OCI-LY3 (cell line): ENCODE results near the gene SLAIN2.

ENCODE experiments used
- H2AFZ ChIP-seq: fragments of 200-600, 300-600 bp; shearing (Covaris generic); 2 replicates; pipeline ENCODE4 v1.6.0; 2014; ENCODE audit warnings: antibody characterized with exemption, low read depth, low read length
- H3K27ac ChIP-seq: fragments of 200-600, 300-600 bp; sonication (generic); 2 replicates; pipeline ENCODE4 v1.5.1; 2014; ENCODE audit warnings: mild to moderate bottlenecking, low read length, moderate library complexity, mixed read lengths
- H3K27me3 ChIP-seq: fragments of 200-600, 300-600 bp; sonication (generic); 2 replicates; pipeline ENCODE4 v1.6.1; 2014; ENCODE audit warnings: low read depth, low read length, mixed read lengths
- H3K36me3 ChIP-seq: fragments of 200-600, 300-600 bp; sonication (generic); replicated peaks from 2 replicates; pipeline ENCODE3; 2014; ENCODE audit warnings: low read depth, low read length, mixed read lengths
- H3K4me1 ChIP-seq: fragments of 300-600, 200-600 bp; sonication (generic); 2 replicates; pipeline ENCODE4 v1.6.1; 2014; ENCODE audit warnings: low read length, mixed read lengths
- H3K4me2 ChIP-seq: fragments of 200-600, 300-600 bp; sonication (generic); 2 replicates; pipeline ENCODE4 v1.6.1; 2014; ENCODE audit warnings: low read length, mixed read lengths
- H3K4me3 ChIP-seq: fragments of 300-600, 200-600 bp; sonication (generic); 2 replicates; pipeline ENCODE4 v1.5.1; 2014; ENCODE audit warnings: antibody characterized with exemption, mild to moderate bottlenecking, low read length, moderate library complexity
- H3K79me2 ChIP-seq: fragments of 300-600, 200-600 bp; shearing (Covaris generic); 2 replicates; pipeline ENCODE4 v1.6.1; 2014; ENCODE audit warnings: mild to moderate bottlenecking, low read length, mixed read lengths
- H3K9ac ChIP-seq: fragments of 300-600, 200-600 bp; shearing (Covaris generic); 2 replicates; pipeline ENCODE4 v1.6.0; 2014; ENCODE audit warnings: mild to moderate bottlenecking, low read length, moderate library complexity
- H3K9me3 ChIP-seq: fragments of 200-600, 300-600 bp; shearing (Covaris generic); 2 replicates; pipeline ENCODE4 v1.6.1; 2014; ENCODE audit warnings: low read length, mixed read lengths; ENCODE audit not compliant: insufficient read depth
- H4K20me1 ChIP-seq: fragments of 200-600, 300-600 bp; sonication (generic); 2 replicates; pipeline ENCODE4 v1.6.1; 2016; ENCODE audit warnings: low read length, mixed read lengths; ENCODE audit not compliant: insufficient read depth
- CTCF ChIP-seq: fragments of 200-600, 300-600 bp; sonication (generic); IDR thresholded peaks from 2 replicates; pipeline ENCODE4 v1.5.1; 2014; ENCODE audit warnings: antibody characterized with exemption, low read length, low read depth
- EZH2phosphoT487 ChIP-seq: fragments of 200-600 bp; shearing (Covaris generic); IDR thresholded peaks from 2 replicates; pipeline ENCODE4 v1.6.1; 2018; ENCODE audit warnings: antibody characterized with exemption, mixed run types, low read depth

The SLAIN2 gene

GRCh38 chr4:48346594-48346993, 5.3 kb downstream of the SLAIN2 start:
- TF ChIP-seq EZH2phosphoT487 = no peak
- no peak for TF ChIP-seq CTCF
- Histone ChIP-seq H4K20me1 (peaks cover 55% of the 10 kb centered on the region), H3K27me3 (no peaks in the 10 kb centered on the region), H2AFZ (no peak overlapping the region), H3K79me2 (peaks cover 100% of the 10 kb centered on the region), H3K4me2 (no peak overlapping the region), H3K4me1 (peaks cover 12% of the 10 kb centered on the region), H3K4me3 (no peak overlapping the region), H3K9ac (no peak overlapping the region), H3K9me3 (no peaks in the 10 kb centered on the region), H3K36me3 (peaks cover 3% of the 10 kb centered on the region), H3K27ac (no peak overlapping the region)

- TF ChIP-seq EZH2phosphoT487 (no peak), CTCF (no peak)
Observed at GRCh38 chr4:48347282-48347921, 6.1 kb downstream of the SLAIN2 start.

GRCh38 chr4:48350871-48351270, 9.5 kb downstream of the SLAIN2 start:
- TF ChIP-seq CTCF = no peak
- H3K4me2 ChIP-seq = no peak overlapping the region
- H3K27me3 ChIP-seq = no peaks in the 10 kb centered on the region
- peaks cover 25% of the 10 kb centered on the region for H4K20me1 ChIP-seq
- H3K9ac ChIP-seq = no peak overlapping the region
- H3K4me3 ChIP-seq = no peak overlapping the region
- peaks cover 14% of the 10 kb centered on the region for H3K36me3 ChIP-seq
- no peaks in the 10 kb centered on the region for H3K9me3 ChIP-seq
- H3K4me1 ChIP-seq = no peaks in the 10 kb centered on the region
- H2AFZ ChIP-seq = no peak overlapping the region
- H3K27ac ChIP-seq = no peak overlapping the region
- peaks cover 93% of the 10 kb centered on the region for H3K79me2 ChIP-seq

More at GRCh38 chr4:48347282-48347921, 6.1 kb downstream of the SLAIN2 start:
- H2AFZ ChIP-seq = no peak overlapping the region
- H3K27ac ChIP-seq = no peak overlapping the region
- no peak overlapping the region for H3K9ac ChIP-seq
- H3K4me3 ChIP-seq = no peak overlapping the region
- no peaks in the 10 kb centered on the region for H3K27me3 ChIP-seq
- peaks cover 12% of the 10 kb centered on the region for H3K4me1 ChIP-seq
- no peak overlapping the region for H3K4me2 ChIP-seq
- peaks cover 11% of the 10 kb centered on the region for H3K36me3 ChIP-seq
- H3K9me3 ChIP-seq = no peaks in the 10 kb centered on the region
- peaks cover 100% of the 10 kb centered on the region for H3K79me2 ChIP-seq
- peaks cover 51% of the 10 kb centered on the region for H4K20me1 ChIP-seq

GRCh38 chr4:48352793-48353192, 11.5 kb downstream of the SLAIN2 start:
- Histone ChIP-seq H3K27me3 (no peaks in the 10 kb centered on the region), H4K20me1 (peaks cover 15% of the 10 kb centered on the region), H3K79me2 (peaks cover 87% of the 10 kb centered on the region), H3K27ac (no peak overlapping the region), H3K9ac (no peak overlapping the region), H2AFZ (no peak overlapping the region), H3K9me3 (no peaks in the 10 kb centered on the region), H3K4me1 (no peaks in the 10 kb centered on the region), H3K4me3 (no peak overlapping the region), H3K36me3 (peaks cover 14% of the 10 kb centered on the region), H3K4me2 (no peak overlapping the region)
- no peak for TF ChIP-seq EZH2phosphoT487
- no peak for TF ChIP-seq CTCF
